C4-2B (cell line): ENCODE results near the gene CCL1.

Experiments used
- H3K27ac ChIP-seq: fragments of 450-650 bp; 2 replicates; pipeline ENCODE4 v1.5.1; 2017
- CTCF ChIP-seq: fragments of 450-650 bp; conservative IDR thresholded peaks from 2 replicates; pipeline ENCODE4 v1.5.1; 2017; ENCODE audit warnings: mild to moderate bottlenecking
- ZFX ChIP-seq: fragments of 450-650 bp; IDR thresholded peaks from 2 replicates; pipeline ENCODE4 v1.6.1; 2017

The CCL1 gene

GRCh38 chr17:34371405-34372100, 8.5 kb upstream of the CCL1 start:
- no peak overlapping the region for H3K27ac ChIP-seq
- no peak for TF ChIP-seq CTCF
- no peak for TF ChIP-seq ZFX

- TF ChIP-seq ZFX (no peak), CTCF (no peak)
- no peak overlapping the region for H3K27ac ChIP-seq
These were observed 8.0 kb upstream of the CCL1 start for GRCh38 chr17:34370997-34371395.

- TF ChIP-seq ZFX (no peak), CTCF (no peak)
- H3K27ac ChIP-seq = no peak overlapping the region
These were observed 7.5 kb upstream of the CCL1 start for GRCh38 chr17:34370376-34370996.

- H3K27ac ChIP-seq = no peak overlapping the region
- TF ChIP-seq CTCF (no peak), ZFX (no peak)
These were observed 6.5 kb upstream of the CCL1 start for GRCh38 chr17:34369571-34369970.

- TF ChIP-seq ZFX = no peak
- TF ChIP-seq CTCF = no peak
- no peak overlapping the region for H3K27ac ChIP-seq
These were observed 6.0 kb upstream of the CCL1 start for GRCh38 chr17:34368946-34369500.

- H3K27ac ChIP-seq = no peak overlapping the region
- TF ChIP-seq CTCF (no peak), ZFX (no peak)
These were observed 5.3 kb upstream of the CCL1 start for GRCh38 chr17:34368196-34368945.
